Cardiac muscle cell (in vitro differentiated cells and primary cell): Measurements from ENCODE around the gene AUTS2. TPM values are rescaled to one million over a fixed set of nuclear protein-coding genes. Genes with fewer than 3 reads are reported as not detected.

Experiments
- DNase-seq, 2 donors: peaks; one replicate each; pipeline versions ENCODE4 v3.0.0 to v3.0.0-alpha.2; 2010 to 2017; ENCODE audit warnings: low read depth in 1 of 2, low spot score in 1 of 2
- H3K27ac ChIP-seq: fragments of 200-600 bp; sonication (generic); 2 replicates; pipeline ENCODE4 v1.5.1; 2016
- H3K27me3 ChIP-seq: fragments of 200-600 bp; sonication (generic); 2 replicates; pipeline ENCODE4 v1.6.0; 2016; ENCODE audit warnings: control low read depth
- H3K36me3 ChIP-seq: fragments of 200-600 bp; sonication (generic); 2 replicates; pipeline ENCODE4 v1.5.1; 2016; ENCODE audit warnings: control low read depth
- H3K4me1 ChIP-seq: fragments of 200-600 bp; sonication (generic); 2 replicates; pipeline ENCODE4 v1.8.1; 2017; ENCODE audit warnings: low read depth, mild to moderate bottlenecking, mixed run types
- H3K4me3 ChIP-seq: fragments of 200-600 bp; sonication (generic); 2 replicates; pipeline ENCODE4 v1.5.1; 2016; ENCODE audit warnings: mild to moderate bottlenecking
- H3K9me3 ChIP-seq: fragments of 200-600 bp; sonication (generic); 2 replicates; pipeline ENCODE4 v1.5.1; 2017; ENCODE audit warnings: low read depth, mild to moderate bottlenecking, control low read depth
- polyA plus RNA-seq: library from polyadenylated mRNA; unstranded; fragments of >200 nt; fragmentation: Nextera tagmentation; extraction: Ambion mirVana; gene quantifications from 2 replicates; pipeline ENCODE4 v1.2.1, GENCODE V29; 2016
- total RNA-seq: library from RNA; depleted of rRNA; stranded (reverse); fragments of >200 nt; gene quantifications from 2 replicates; pipeline ENCODE4 v1.2.3, GENCODE V29; 2016
- TF ChIP-seq, protein P1 (sequence below): IDR thresholded peaks from 2 replicates; pipeline ENCODE4 v1.5.1; 2012; ENCODE audit warnings: low read depth, mild to moderate bottlenecking, low read length

Gene AUTS2
- total and polyA plus RNA-seq, 2 experiments from 2014 or later = 41.0 to 45.5 TPM

DNA sequence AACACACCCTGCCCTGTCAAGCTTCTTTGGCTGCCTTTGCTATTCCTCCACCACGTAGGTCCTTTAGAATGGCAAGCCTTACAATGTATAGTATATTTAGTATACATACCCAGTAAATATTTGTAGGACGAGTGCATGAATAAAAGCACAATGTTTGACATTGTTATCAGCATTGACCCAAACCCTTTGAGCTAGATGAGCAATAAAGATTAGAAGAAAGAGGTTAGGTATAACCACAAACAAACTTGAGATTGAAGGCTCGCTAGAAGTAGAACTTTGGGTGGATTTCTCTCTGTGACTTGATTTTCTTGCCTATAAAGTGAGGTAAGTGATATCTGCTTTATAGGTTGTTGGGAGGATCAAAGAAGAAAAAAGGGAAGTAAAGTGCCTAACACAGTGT, 972.7 kb downstream of the AUTS2 start:
- Histone ChIP-seq H3K27me3 (peaks cover under 1% of the 10 kb centered on the region), H3K4me1 (peaks cover 19% of the 10 kb centered on the region), H3K9me3 (no peaks in the 10 kb centered on the region), H3K4me3 (no peak overlapping the region), H3K27ac (no peak overlapping the region), H3K36me3 (no peaks in the 10 kb centered on the region)
- TF ChIP-seq, protein P1, sequence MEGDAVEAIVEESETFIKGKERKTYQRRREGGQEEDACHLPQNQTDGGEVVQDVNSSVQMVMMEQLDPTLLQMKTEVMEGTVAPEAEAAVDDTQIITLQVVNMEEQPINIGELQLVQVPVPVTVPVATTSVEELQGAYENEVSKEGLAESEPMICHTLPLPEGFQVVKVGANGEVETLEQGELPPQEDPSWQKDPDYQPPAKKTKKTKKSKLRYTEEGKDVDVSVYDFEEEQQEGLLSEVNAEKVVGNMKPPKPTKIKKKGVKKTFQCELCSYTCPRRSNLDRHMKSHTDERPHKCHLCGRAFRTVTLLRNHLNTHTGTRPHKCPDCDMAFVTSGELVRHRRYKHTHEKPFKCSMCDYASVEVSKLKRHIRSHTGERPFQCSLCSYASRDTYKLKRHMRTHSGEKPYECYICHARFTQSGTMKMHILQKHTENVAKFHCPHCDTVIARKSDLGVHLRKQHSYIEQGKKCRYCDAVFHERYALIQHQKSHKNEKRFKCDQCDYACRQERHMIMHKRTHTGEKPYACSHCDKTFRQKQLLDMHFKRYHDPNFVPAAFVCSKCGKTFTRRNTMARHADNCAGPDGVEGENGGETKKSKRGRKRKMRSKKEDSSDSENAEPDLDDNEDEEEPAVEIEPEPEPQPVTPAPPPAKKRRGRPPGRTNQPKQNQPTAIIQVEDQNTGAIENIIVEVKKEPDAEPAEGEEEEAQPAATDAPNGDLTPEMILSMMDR = no peak
- no peak for DNase-seq

GRCh38 chr7:70571403-70571934, 973.2 kb downstream of the AUTS2 start:
- no peak overlapping the region for H3K4me3 ChIP-seq
- H3K9me3 ChIP-seq = no peaks in the 10 kb centered on the region
- H3K4me1 ChIP-seq = peaks cover 19% of the 10 kb centered on the region
- DNase-seq = peak in 1 of 2 donors; percentile 25
- H3K27me3 ChIP-seq = no peaks in the 10 kb centered on the region
- H3K36me3 ChIP-seq = no peaks in the 10 kb centered on the region
- TF ChIP-seq, protein P1 = no peak
- H3K27ac ChIP-seq = no peak overlapping the region

GRCh38 chr7:70571961-70572360, 973.7 kb downstream of the AUTS2 start:
- TF ChIP-seq, protein P1 = no peak

GRCh38 chr7:70572571-70572970, 974.3 kb downstream of the AUTS2 start:
- Histone ChIP-seq H3K36me3 (no peaks in the 10 kb centered on the region), H3K4me3 (no peak overlapping the region), H3K4me1 (peaks cover 19% of the 10 kb centered on the region), H3K27me3 (no peaks in the 10 kb centered on the region), H3K9me3 (no peaks in the 10 kb centered on the region), H3K27ac (no peak overlapping the region)
- DNase-seq = no peak
- TF ChIP-seq, protein P1 = no peak

More at GRCh38 chr7:70571961-70572360, 973.7 kb downstream of the AUTS2 start:
- no peak for DNase-seq
- no peaks in the 10 kb centered on the region for H3K27me3 ChIP-seq
- no peaks in the 10 kb centered on the region for H3K36me3 ChIP-seq
- no peak overlapping the region for H3K4me3 ChIP-seq
- no peaks in the 10 kb centered on the region for H3K9me3 ChIP-seq
- no peak overlapping the region for H3K27ac ChIP-seq
- H3K4me1 ChIP-seq = peaks cover 19% of the 10 kb centered on the region

DNA sequence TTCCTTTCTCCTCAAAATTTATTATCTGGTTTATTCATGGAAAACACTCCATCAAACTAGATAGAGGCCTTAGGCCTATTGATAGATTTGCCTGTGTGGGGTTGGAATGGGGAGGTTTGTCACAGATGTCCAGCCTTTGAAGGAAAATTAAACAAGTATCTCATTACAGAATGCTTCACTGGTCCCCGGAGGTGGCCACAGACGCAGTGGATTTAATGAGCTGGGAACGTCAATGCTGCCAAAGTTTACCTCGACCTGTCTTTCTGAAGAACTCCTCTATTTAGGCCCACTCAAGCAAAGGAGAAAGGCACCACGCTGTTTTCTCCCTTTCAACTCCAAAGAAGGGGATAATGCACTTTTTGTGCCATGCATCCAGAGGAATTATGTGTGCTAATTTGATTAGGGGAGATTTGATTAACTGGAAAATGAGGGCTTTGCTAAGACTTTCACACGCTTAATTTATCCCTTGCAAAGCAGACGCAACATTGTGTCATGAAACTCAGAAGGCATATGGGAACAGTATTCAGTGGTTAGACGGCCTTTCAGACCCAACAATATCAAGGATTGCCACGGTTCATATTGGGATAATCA, 974.9 kb downstream of the AUTS2 start:
- no peak for DNase-seq
- Histone ChIP-seq H3K27me3 (no peaks in the 10 kb centered on the region), H3K27ac (no peak overlapping the region), H3K36me3 (no peaks in the 10 kb centered on the region), H3K4me1 (peaks cover 19% of the 10 kb centered on the region), H3K4me3 (no peak overlapping the region), H3K9me3 (no peaks in the 10 kb centered on the region)
- TF ChIP-seq, protein P1 = no peak
